ENCODE measurements around the gene CNTN3.

- TF ChIP-seq CTCF (IDR thresholded peaks at IDR 0.05), result no peak
- no peak for TF ChIP-seq POLR2A (IDR thresholded peaks at IDR 0.05)
These were observed 43.3 kb downstream of the CNTN3 start for GRCh38 chr3:74571118-74571517.

Data from body of pancreas (tissue), 4 donors.